ENCODE data around the gene CBFA2T3. TPM values are rescaled to one million over a fixed set of nuclear protein-coding genes. Genes with fewer than 3 reads are reported as not detected.

CBFA2T3 gene
- polyA plus RNA-seq, 1 experiment = not detected

DNA sequence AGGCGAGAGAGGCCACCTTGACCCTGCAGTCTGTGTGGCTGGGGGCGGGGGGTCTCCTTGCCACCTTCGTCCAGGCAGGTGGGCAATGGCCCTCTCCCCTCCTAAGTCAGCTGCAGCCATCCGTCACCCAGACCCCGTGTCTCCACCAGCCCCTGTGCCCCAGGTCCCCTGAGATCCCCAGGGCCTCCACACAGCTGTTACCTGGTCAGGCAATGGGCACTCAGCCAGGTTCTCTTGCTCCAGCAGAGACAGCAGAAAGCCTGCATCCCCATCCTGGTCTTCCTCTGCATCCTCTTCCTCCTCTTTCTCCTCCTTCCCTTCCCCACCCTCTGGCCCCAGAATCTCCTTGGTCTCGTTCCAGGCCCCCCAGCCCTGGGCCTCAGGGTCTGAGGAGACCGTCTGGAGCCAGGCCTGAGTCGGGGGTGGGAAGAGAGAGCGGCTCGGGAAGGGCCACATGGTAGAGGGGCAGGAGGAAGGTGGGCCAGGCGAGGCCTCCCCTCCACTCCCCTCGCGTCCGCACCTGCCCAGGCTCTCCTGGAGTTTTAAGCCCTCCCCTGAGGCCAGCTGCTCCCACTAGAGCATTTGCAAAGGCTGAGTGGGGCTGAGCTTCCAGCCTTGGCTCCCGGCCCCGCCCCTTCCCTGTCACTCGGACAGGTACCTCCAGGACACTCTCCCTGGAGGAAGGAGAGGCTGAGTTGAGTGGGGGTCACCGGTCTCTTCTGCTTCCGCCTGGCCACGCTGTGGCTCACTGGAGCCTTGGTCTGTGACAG lies 110.7 kb downstream of the CBFA2T3 start, which contains the start of gene PABPN1L:
TSS of gene PABPN1L (minus strand) at position 510 of the 770 bp plus-strand sequence. CDS start at position 456, 54 bp downstream.
- CTCF ChIA-PET = interaction anchor here (0.9 kb wide), 1 partner anchor 9 kb away, joined by 3 read pairs; no protein-coding TSS in a partner anchor
- H3K9me3 ChIP-seq (ENCODE audit: control insufficient read depth, insufficient read depth, low read length) = no peaks in the 10 kb centered on the region; the same call in 1 of the 2 replicates
- POLR2A ChIA-PET = no interaction called here
- no peak within 1 kb of the TSS for H3K4me3 ChIP-seq (ENCODE audit: low read depth, low read length)
- no peak within 1 kb of the TSS for H3K27ac ChIP-seq (ENCODE audit: low read depth, low read length)
- no peak for DNase-seq (ENCODE audit: low read depth, low spot score)
- no peak for TF ChIP-seq CTCF (IDR thresholded peaks at IDR 0.05; ENCODE audit: low read depth, low read length)
- H3K27me3 ChIP-seq (ENCODE audit: control insufficient read depth, insufficient read depth, low read length) = peaks cover 20% of the 10 kb centered on the region

- Histone ChIP-seq H3K9me3 (ENCODE audit: control insufficient read depth, insufficient read depth, low read length) (no peaks in the 10 kb centered on the region; the same call in 1 of the 2 replicates), H3K27me3 (ENCODE audit: control insufficient read depth, insufficient read depth, low read length) (peaks cover 18% of the 10 kb centered on the region), H3K27ac (ENCODE audit: low read depth, low read length) (no peak overlapping the region), H3K4me3 (ENCODE audit: low read depth, low read length) (no peak overlapping the region)
- POLR2A ChIA-PET = interaction anchor here (0.9 kb wide), 1 partner anchor 9 kb away, joined by 3 read pairs; the partner anchor contains the start of gene TRAPPC2L
- DNase-seq (ENCODE audit: low read depth, low spot score) = no peak
- TF ChIP-seq CTCF (IDR thresholded peaks at IDR 0.05; ENCODE audit: low read depth, low read length) = no peak
- CTCF ChIA-PET = no interaction called here
These were observed 111.3 kb downstream of the CBFA2T3 start for GRCh38 chr16:88865742-88866141.

DNA sequence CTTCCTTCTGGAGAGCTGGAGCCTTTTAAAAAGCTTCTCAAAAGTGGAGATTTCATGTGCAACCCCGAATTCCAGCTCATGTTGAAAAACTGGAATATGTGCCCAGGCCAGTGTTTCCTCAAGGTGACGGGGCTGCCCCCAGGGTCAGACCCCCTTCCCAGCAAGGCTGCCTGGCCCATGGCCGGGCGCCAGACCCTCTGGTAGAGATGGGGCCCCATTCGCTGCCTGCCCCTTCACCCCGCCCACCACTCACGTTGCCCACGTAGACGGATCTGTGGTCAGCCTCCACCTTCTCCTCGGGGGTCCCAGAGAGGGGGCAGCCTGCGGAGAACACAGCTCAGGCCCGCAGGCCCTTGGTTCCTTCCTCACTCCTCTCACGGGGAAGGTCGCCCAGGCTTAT lies 111.7 kb downstream of the CBFA2T3 start:
- DNase-seq (ENCODE audit: low read depth, low spot score) = no peak
- no peak for TF ChIP-seq CTCF (IDR thresholded peaks at IDR 0.05; ENCODE audit: low read depth, low read length)
- peaks cover 14% of the 10 kb centered on the region for H3K27me3 ChIP-seq (ENCODE audit: control insufficient read depth, insufficient read depth, low read length)
- ChIA-PET CTCF (interaction anchor here (0.5 kb wide), 1 partner anchor 50 kb away, joined by 4 read pairs; no protein-coding TSS in a partner anchor), POLR2A (interaction anchor here (0.9 kb wide), 1 partner anchor 8 kb away, joined by 3 read pairs; the partner anchor contains the start of gene TRAPPC2L)
- H3K9me3 ChIP-seq (ENCODE audit: control insufficient read depth, insufficient read depth, low read length) = no peaks in the 10 kb centered on the region; the same call in 1 of the 2 replicates
- no peak overlapping the region for H3K4me3 ChIP-seq (ENCODE audit: low read depth, low read length)
- H3K27ac ChIP-seq (ENCODE audit: low read depth, low read length) = no peak overlapping the region

DNA sequence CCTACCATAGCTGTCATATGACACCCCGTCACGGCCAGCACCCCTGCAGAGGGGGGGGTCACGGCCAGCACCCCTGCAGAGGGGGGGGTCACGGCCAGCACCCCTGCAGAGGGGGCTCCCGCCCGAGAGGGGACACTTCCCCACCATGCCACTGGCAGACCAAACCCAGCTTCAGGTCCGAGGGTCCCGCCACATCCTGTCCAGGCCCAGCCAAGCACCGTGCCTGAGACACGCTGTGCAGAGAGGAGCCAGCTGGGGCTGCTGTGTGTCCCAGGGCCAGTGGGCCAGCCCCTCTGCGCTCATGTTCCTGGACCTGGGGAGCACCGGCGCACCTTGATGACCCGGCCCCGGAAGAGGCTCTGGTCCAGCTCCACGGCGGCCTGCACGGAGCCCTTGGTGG lies 112.5 kb downstream of the CBFA2T3 start:
- ChIA-PET CTCF (interaction anchor here (0.7 kb wide), 1 partner anchor 164 kb away, joined by 5 read pairs; no protein-coding TSS in a partner anchor), POLR2A (no interaction called here)
- TF ChIP-seq CTCF (IDR thresholded peaks at IDR 0.05; ENCODE audit: low read depth, low read length) = no peak
- Histone ChIP-seq H3K4me3 (ENCODE audit: low read depth, low read length) (no peak overlapping the region), H3K27me3 (ENCODE audit: control insufficient read depth, insufficient read depth, low read length) (peaks cover 9% of the 10 kb centered on the region), H3K9me3 (ENCODE audit: control insufficient read depth, insufficient read depth, low read length) (no peaks in the 10 kb centered on the region; the same call in 1 of the 2 replicates), H3K27ac (ENCODE audit: low read depth, low read length) (no peak overlapping the region)
- DNase-seq (ENCODE audit: low read depth, low spot score) = no peak

- Histone ChIP-seq H3K9me3 (ENCODE audit: control insufficient read depth, insufficient read depth, low read length) (no peaks in the 10 kb centered on the region; the same call in 1 of the 2 replicates), H3K4me3 (ENCODE audit: low read depth, low read length) (no peak overlapping the region), H3K27me3 (ENCODE audit: control insufficient read depth, insufficient read depth, low read length) (peaks cover 4% of the 10 kb centered on the region), H3K27ac (ENCODE audit: low read depth, low read length) (no peak overlapping the region)
- DNase-seq (ENCODE audit: low read depth, low spot score) = no peak
- ChIA-PET POLR2A (no interaction called here), CTCF (interaction anchor here (0.7 kb wide), 1 partner anchor 164 kb away, joined by 5 read pairs; no protein-coding TSS in a partner anchor)
- TF ChIP-seq CTCF (IDR thresholded peaks at IDR 0.05; ENCODE audit: low read depth, low read length) = no peak
These were observed 112.9 kb downstream of the CBFA2T3 start for GRCh38 chr16:88864099-88864498.

Measured in AG04450 (cell line).